Parathyroid adenoma (tissue), 2 donors: ENCODE data around the gene ARMC2.

Experiments
- H2AFZ ChIP-seq: fragments of 300-600 bp; sonication (generic); one replicate; pipeline ENCODE4 v1.7.0; 2017; ENCODE audit warnings: antibody characterized with exemption, mild to moderate bottlenecking
- H3K27ac ChIP-seq: fragments of 300-600 bp; sonication (generic); one replicate; pipeline ENCODE4 v1.7.0; 2017
- H3K27me3 ChIP-seq: fragments of 300-600 bp; sonication (generic); one replicate; pipeline ENCODE4 v1.7.0; 2017; ENCODE audit warnings: low read length; ENCODE audit not compliant: control insufficient read depth, insufficient read depth
- H3K36me3 ChIP-seq: fragments of 300-600 bp; sonication (generic); one replicate; pipeline ENCODE4 v1.7.0; 2017; ENCODE audit warnings: low read length; ENCODE audit not compliant: control insufficient read depth, insufficient read depth
- H3K4me1 ChIP-seq: fragments of 300-600 bp; sonication (generic); one replicate; pipeline ENCODE4 v1.7.0; 2017; ENCODE audit warnings: control low read depth
- H3K4me2 ChIP-seq: fragments of 300-600 bp; sonication (generic); one replicate; pipeline ENCODE4 v1.7.0; 2017; ENCODE audit warnings: low read length
- H3K4me3 ChIP-seq: fragments of 300-600 bp; sonication (generic); one replicate; pipeline ENCODE4 v1.7.0; 2017; ENCODE audit warnings: low read depth, low read length
- H3K79me2 ChIP-seq: fragments of 300-600 bp; sonication (generic); one replicate; pipeline ENCODE4 v1.7.0; 2017; ENCODE audit warnings: control low read depth
- H3K9ac ChIP-seq: fragments of 300-600 bp; sonication (generic); one replicate; pipeline ENCODE4 v1.7.0; 2017; ENCODE audit warnings: mild to moderate bottlenecking
- H3K9me3 ChIP-seq: fragments of 300-600 bp; sonication (generic); one replicate; pipeline ENCODE4 v1.7.0; 2017; ENCODE audit warnings: low read length; ENCODE audit not compliant: control insufficient read depth
- CTCF ChIP-seq: fragments of 300-600 bp; sonication (generic); IDR thresholded peaks from one replicate; pipeline ENCODE4 v1.7.0; 2017; ENCODE audit warnings: antibody characterized with exemption, mild to moderate bottlenecking
- donor health status: primary hyperparathyroidism.

Gene ARMC2

GRCh38 chr6:108952776-108953486 is 104.7 kb downstream of the ARMC2 start:
- Histone ChIP-seq H3K4me1 (peaks cover 47% of the 10 kb centered on the region), H3K9me3 (no peaks in the 10 kb centered on the region), H3K4me3 (no peak overlapping the region), H3K27me3 (no peaks in the 10 kb centered on the region), H3K36me3 (no peaks in the 10 kb centered on the region), H3K79me2 (no peaks in the 10 kb centered on the region), H3K9ac (no peak overlapping the region), H2AFZ (no peak overlapping the region), H3K27ac (no peak overlapping the region), H3K4me2 (no peak overlapping the region)
- TF ChIP-seq CTCF = no peak

GRCh38 chr6:108953681-108954080 is 105.5 kb downstream of the ARMC2 start:
- no peak overlapping the region for H3K4me2 ChIP-seq

DNA sequence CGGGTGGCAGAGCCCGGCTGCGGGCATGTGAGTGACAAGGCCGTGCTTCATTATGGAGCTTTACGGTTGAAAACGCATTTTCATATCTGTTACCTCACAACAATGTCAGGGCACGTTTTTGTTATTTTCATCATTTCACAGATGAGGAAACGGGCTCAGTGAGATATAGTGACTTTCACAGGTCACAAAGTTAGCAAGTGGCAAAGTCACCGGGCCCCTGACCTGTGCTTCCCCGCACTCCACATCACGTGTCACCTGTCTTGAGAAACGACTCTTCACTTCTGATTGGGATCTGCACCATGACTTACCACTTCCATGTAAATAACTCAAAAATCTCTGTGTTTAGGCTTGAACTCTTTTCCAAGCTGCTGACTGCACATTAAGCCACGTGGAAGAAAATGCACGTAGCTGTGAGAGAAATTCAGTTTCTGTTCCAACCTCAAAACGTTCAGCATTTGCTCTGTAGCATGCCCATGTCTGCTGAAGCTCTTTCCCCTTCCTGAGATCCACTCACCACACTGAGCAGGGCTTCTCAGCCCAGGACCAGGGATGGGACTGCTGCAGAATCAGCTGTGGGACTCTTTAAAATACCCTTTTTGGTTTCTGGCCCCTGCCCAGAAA is 107.2 kb downstream of the ARMC2 start:
- H3K27me3 ChIP-seq = no peaks in the 10 kb centered on the region
- H3K9me3 ChIP-seq = no peaks in the 10 kb centered on the region
- H3K4me3 ChIP-seq = no peak overlapping the region
- peak overlapping the region; percentile 33 for H3K4me2 ChIP-seq
- no peaks in the 10 kb centered on the region for H3K79me2 ChIP-seq
- no peak overlapping the region for H3K9ac ChIP-seq
- TF ChIP-seq CTCF = no peak
- peak overlapping the region; percentile 69 for H2AFZ ChIP-seq
- peak overlapping the region; percentile 27 for H3K27ac ChIP-seq
- no peaks in the 10 kb centered on the region for H3K36me3 ChIP-seq
- H3K4me1 ChIP-seq = peaks cover 33% of the 10 kb centered on the region

More at GRCh38 chr6:108953681-108954080, 105.5 kb downstream of the ARMC2 start:
- no peaks in the 10 kb centered on the region for H3K79me2 ChIP-seq
- no peaks in the 10 kb centered on the region for H3K36me3 ChIP-seq
- no peak overlapping the region for H3K27ac ChIP-seq
- no peaks in the 10 kb centered on the region for H3K27me3 ChIP-seq
- no peak overlapping the region for H2AFZ ChIP-seq
- no peak overlapping the region for H3K4me3 ChIP-seq
- no peaks in the 10 kb centered on the region for H3K9me3 ChIP-seq
- no peak overlapping the region for H3K9ac ChIP-seq
- TF ChIP-seq CTCF = no peak
- H3K4me1 ChIP-seq = peaks cover 44% of the 10 kb centered on the region

DNA sequence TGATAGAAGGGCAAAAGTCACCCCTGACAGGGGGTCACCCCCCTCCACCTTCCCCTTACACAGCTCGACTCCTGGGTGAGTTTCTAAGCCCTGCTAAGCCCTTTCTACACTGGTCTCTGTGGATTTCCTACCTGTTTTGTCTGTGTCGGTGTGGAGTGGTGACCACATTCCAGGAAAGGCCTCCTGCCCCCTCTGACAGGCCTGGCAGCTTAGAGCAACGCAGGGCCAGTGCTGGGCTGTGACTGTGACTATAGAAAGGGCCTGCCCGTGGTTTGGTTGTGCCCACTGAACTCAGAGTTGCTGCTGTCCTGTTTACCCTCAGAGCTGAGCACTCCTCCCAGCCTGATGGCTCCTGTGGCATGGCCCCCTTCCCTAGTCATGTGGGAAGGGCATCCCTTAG is 109.0 kb downstream of the ARMC2 start:
- H3K9ac ChIP-seq = no peak overlapping the region
- H3K9me3 ChIP-seq = no peaks in the 10 kb centered on the region

More for the DNA sequence above, 109.0 kb downstream of the ARMC2 start:
- no peaks in the 10 kb centered on the region for H3K36me3 ChIP-seq
- no peaks in the 10 kb centered on the region for H3K27me3 ChIP-seq
- TF ChIP-seq CTCF = no peak
- no peak overlapping the region for H3K4me3 ChIP-seq
- no peak overlapping the region for H3K4me2 ChIP-seq
- no peaks in the 10 kb centered on the region for H3K79me2 ChIP-seq
- peak overlapping the region; percentile 43 for H2AFZ ChIP-seq
- no peak overlapping the region for H3K27ac ChIP-seq
- H3K4me1 ChIP-seq = peaks cover 18% of the 10 kb centered on the region
